ENCODE measurements around the gene PRND. TPM values are rescaled to one million over a fixed set of nuclear protein-coding genes. Genes with fewer than 3 reads are reported as not detected.

PRND gene
- total and polyA plus RNA-seq, 2 of the 8 experiments (the other 6 are each of a cell fraction or from before 2014, with no cell fraction given): 0.09 to 0.11 TPM

GRCh38 chr20:4708856-4709255 is 12.9 kb upstream of the PRND start:
- H3K79me1 ChIP-seq (ENCODE audit: low read depth, low read length): no peaks in the 10 kb centered on the region
- no peak overlapping the region for H2BK120ac ChIP-seq (replicated peaks; ENCODE audit: low read depth, low read length)
- H2BK20ac ChIP-seq (ENCODE audit: low read length): no peak overlapping the region
- H3K18ac ChIP-seq (ENCODE audit: extremely low read depth, low read length): no peak overlapping the region
- H2BK15ac ChIP-seq (ENCODE audit: low read length): no peak overlapping the region
- no peak overlapping the region for H4K5ac ChIP-seq (ENCODE audit: insufficient read length, low read depth, low read length)
- ChIA-PET CTCF (ENCODE audit: partially characterized antibody) (interaction anchor here (1.4 to 1.6 kb wide), 2 partner anchors 95 to 97 kb away, joined by 3 read pairs; no protein-coding TSS in a partner anchor), POLR2A (ENCODE audit: partially characterized antibody) (no interaction called here)
- no peak overlapping the region for H3K27ac ChIP-seq (ENCODE audit: low read depth, low read length)
- WGBS, 2 experiments (ENCODE audit: extremely low coverage in 1 of 2, insufficient coverage in 1 of 2, insufficient read length in 1 of 2, insufficient replicate concordance in 2 of 2, low coverage in 1 of 2, low lambda C conversion rate in 2 of 2, missing lambda C conversion rate in 1 of 2): 91% methylated on average over 3 of the region's 3 CpGs; no CpG with 5 or more reads in 1 of the 2 experiments
- H3K14ac ChIP-seq (ENCODE audit: insufficient read length): no peak overlapping the region
- no peak for DNase-seq (ENCODE audit: low read depth in 1 of 2, low spot score in 2 of 2)
- H3K27me3 ChIP-seq (replicated peaks in 1 of 4; ENCODE audit: control insufficient read depth in 3 of 4, extremely low read depth in 1 of 4, insufficient read depth in 3 of 4, low read length in 3 of 4): no peaks in the 10 kb centered on the region
- no peak overlapping the region for H3K56ac ChIP-seq (replicated peaks; ENCODE audit: insufficient read length, low read depth, low read length)
- H3K23me2 ChIP-seq (ENCODE audit: low read depth, low read length): no peaks in the 10 kb centered on the region
- H3K9me3 ChIP-seq (ENCODE audit: insufficient read depth in 2 of 2, low read depth in 1 of 2, low read length in 1 of 2): no peaks in the 10 kb centered on the region
- no peak overlapping the region for H4K8ac ChIP-seq (ENCODE audit: extremely low read depth, insufficient read depth, low read length)
- H4K20me1 ChIP-seq (replicated peaks in 1 of 2; ENCODE audit: control insufficient read depth in 1 of 2, insufficient read depth in 2 of 2, low read length in 2 of 2): no peaks in the 10 kb centered on the region
- H3K4ac ChIP-seq (replicated peaks; ENCODE audit: insufficient read length, low read depth, low read length): no peak overlapping the region
- no peak overlapping the region for H2BK5ac ChIP-seq (ENCODE audit: low read depth, low read length)
- H3K9ac ChIP-seq (replicated peaks in 1 of 4; ENCODE audit: extremely low read depth in 1 of 4, low read depth in 3 of 4, low read length in 3 of 4): no peak overlapping the region; a peak in 1 of 7 replicates
- TF ChIP-seq SIN3A (conservative IDR thresholded peaks at IDR 0.05 in 1 of 2, IDR thresholded peaks at IDR 0.05 in 1 of 2; ENCODE audit: low read depth in 1 of 2, low read length in 2 of 2): no peak
- TF ChIP-seq BACH1 (IDR thresholded peaks at IDR 0.05; ENCODE audit: low read length): no peak
- no peak for TF ChIP-seq ATF3 (IDR thresholded peaks at IDR 0.05; ENCODE audit: insufficient read depth, low read depth, low read length)
- no peak for TF ChIP-seq CEBPB (IDR thresholded peaks at IDR 0.05; ENCODE audit: low read depth, low read length)
- TF ChIP-seq RFX5 (IDR thresholded peaks at IDR 0.05; ENCODE audit: borderline replicate concordance, low read depth, low read length): no peak
- TF ChIP-seq SAP30 (IDR thresholded peaks at IDR 0.05; ENCODE audit: insufficient read depth, insufficient replicate concordance, low read length): no peak
- no peak for TF ChIP-seq CBX8 (IDR thresholded peaks at IDR 0.05; ENCODE audit: borderline replicate concordance, low read depth, low read length)
- peaks cover 2 to 15% (median 9%) of the 10 kb centered on the region in 4 experiments for H3K4me1 ChIP-seq (replicated peaks in 1 of 4; ENCODE audit: control insufficient read depth in 3 of 4, insufficient read depth in 4 of 4, low read length in 3 of 4)
- H2AFZ ChIP-seq (ENCODE audit: low read length): no peak overlapping the region
- H3K4me3 ChIP-seq (ENCODE audit: extremely low read depth in 1 of 4, insufficient read depth in 2 of 4, low read depth in 3 of 4, low read length in 4 of 4): no peak overlapping the region
- no peak overlapping the region for H3K23ac ChIP-seq (ENCODE audit: insufficient read length)
- FAIRE-seq: no peak
- no peak overlapping the region for H2AK5ac ChIP-seq (ENCODE audit: low read depth, low read length)
- H3K36me3 ChIP-seq (ENCODE audit: control insufficient read depth in 2 of 4, insufficient read depth in 4 of 4, low read length in 3 of 4): no peaks in the 10 kb centered on the region
- H2BK12ac ChIP-seq (ENCODE audit: low read depth, low read length): no peak overlapping the region
- H4K91ac ChIP-seq (replicated peaks; ENCODE audit: insufficient read length, low read length): no peak overlapping the region
- no peak overlapping the region for H3K4me2 ChIP-seq (ENCODE audit: insufficient read depth in 1 of 2, low read depth in 2 of 2, low read length in 2 of 2)
- H3K79me2 ChIP-seq (ENCODE audit: control insufficient read depth in 1 of 2, insufficient read depth in 2 of 2, low read length in 2 of 2): no peaks in the 10 kb centered on the region
